Esophagus muscularis mucosa (tissue), 4 donors: Measurements from ENCODE around the gene LRRTM4.

Experiments
- CTCF ChIP-seq, 3 experiments: fragments of 200-600 bp in 2 of 3; fragments of 450-650 bp in 1 of 3; sonication (generic) in 2 of 3; IDR thresholded peaks; one replicate each; pipeline ENCODE4 v1.5.1; 2017 to 2019; ENCODE audit warnings: antibody characterized with exemption in 3 of 3, mild to moderate bottlenecking in 2 of 3, moderate library complexity in 1 of 3
- EP300 ChIP-seq: sonication (generic); formaldehyde crosslinking; IDR thresholded peaks from one replicate; pipeline ENCODE4 v1.6.1; 2017; ENCODE audit warnings: antibody characterized with exemption
- POLR2A ChIP-seq: fragments of 450-650 bp; IDR thresholded peaks from one replicate; pipeline ENCODE4 v1.6.1; 2017; ENCODE audit warnings: antibody characterized with exemption, moderate library complexity, mild to moderate bottlenecking, low read depth

- no peak for TF ChIP-seq CTCF (IDR thresholded peaks at IDR 0.05)
- TF ChIP-seq POLR2A = no peak
- TF ChIP-seq EP300 = no peak
These were observed 158.9 kb downstream of the LRRTM4 start for GRCh38 chr2:77363277-77363676.
